GM19239 (cell line): ENCODE results near the gene EDAR.
A peak's percentile ranks its signal among the peaks of the same experiment; 100 is the strongest.

Experiments used
- DNase-seq: peaks from one replicate; pipeline ENCODE4 v3.0.0; 2011; ENCODE audit warnings: low spot score; ENCODE audit not compliant: insufficient read length
- FAIRE-seq: peaks from 2 replicates; lab custom pipeline; 2011; peaks lifted over from hg19 to GRCh38; lab: Jason Lieb, UNC

Gene EDAR

GRCh38 chr2:108878276-108878675 lies 110.7 kb downstream of the EDAR start:
- FAIRE-seq (no peak), DNase-seq (no peak)

- FAIRE-seq (no peak), DNase-seq (no peak)
Measured at GRCh38 chr2:108877506-108877905, 111.5 kb downstream of the EDAR start.

GRCh38 chr2:108870069-108870644 lies 118.9 kb downstream of the EDAR start:
- FAIRE-seq (no peak), DNase-seq (no peak)

GRCh38 chr2:108869542-108869941 lies 119.5 kb downstream of the EDAR start:
- FAIRE-seq (no peak), DNase-seq (no peak)

GRCh38 chr2:108868911-108869310 lies 120.1 kb downstream of the EDAR start:
- DNase-seq: no peak
- FAIRE-seq: no peak

GRCh38 chr2:108866041-108866440 lies 123.0 kb downstream of the EDAR start:
- DNase-seq (no peak), FAIRE-seq (no peak)

GRCh38 chr2:108858894-108859293 lies 130.1 kb downstream of the EDAR start:
- no peak for FAIRE-seq

GRCh38 chr2:108855194-108855593 lies 133.8 kb downstream of the EDAR start:
- FAIRE-seq: no peak

More at GRCh38 chr2:108858894-108859293, 130.1 kb downstream of the EDAR start:
- no peak for DNase-seq

GRCh38 chr2:108854484-108854883 lies 134.5 kb downstream of the EDAR start:
- DNase-seq: no peak
- no peak for FAIRE-seq

More at GRCh38 chr2:108855194-108855593, 133.8 kb downstream of the EDAR start:
- no peak for DNase-seq

GRCh38 chr2:108853421-108853820 lies 135.6 kb downstream of the EDAR start:
- FAIRE-seq (no peak), DNase-seq (no peak)

GRCh38 chr2:108852375-108852774 lies 136.6 kb downstream of the EDAR start:
- FAIRE-seq: no peak

GRCh38 chr2:108847000-108847399 lies 142.0 kb downstream of the EDAR start:
- FAIRE-seq: no peak
- no peak for DNase-seq

More at GRCh38 chr2:108852375-108852774, 136.6 kb downstream of the EDAR start:
- no peak for DNase-seq

GRCh38 chr2:108845923-108846322 lies 143.1 kb downstream of the EDAR start:
- DNase-seq (no peak), FAIRE-seq (peak; percentile 8)
